ENCODE results near the gene UFSP2.

GRCh38 chr4:185398618-185399017 lies 27.1 kb downstream of the UFSP2 start:
- TF ChIP-seq POLR2A (IDR thresholded peaks at IDR 0.05; ENCODE audit: low read length) (no peak), GATA1 (IDR thresholded peaks at IDR 0.05; ENCODE audit: low read depth, low read length) (no peak)

Measured in erythroblast (primary cell).